T-helper 9 cell (primary cell): ENCODE data around the gene NPY5R.

ENCODE experiments used
- DNase-seq: peaks from one replicate; pipeline ENCODE4 v3.0.0-alpha.2; 2020

The NPY5R gene

DNA sequence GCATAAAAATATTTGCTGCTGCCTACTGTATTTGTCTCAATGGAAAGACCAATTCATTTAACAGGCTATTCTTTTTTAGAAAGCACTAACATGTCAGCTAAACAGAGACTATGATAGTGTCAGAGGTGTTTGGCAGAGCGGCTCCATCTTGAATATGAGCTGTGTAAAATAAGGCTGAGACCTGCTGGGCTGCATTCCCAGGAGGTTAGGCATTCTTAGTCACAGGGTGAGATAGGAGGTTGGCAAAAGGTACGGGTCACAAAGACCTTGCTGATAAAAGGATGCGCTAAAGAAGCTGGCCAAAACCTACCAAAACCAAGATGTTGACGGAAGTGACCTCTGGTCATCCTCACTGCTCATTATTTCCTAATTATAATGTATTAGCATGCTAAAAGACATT lies 41.8 kb downstream of the NPY5R start:
- DNase-seq, result no peak

- DNase-seq, result no peak
Measured at GRCh38 chr4:163391756-163392155, 48.1 kb downstream of the NPY5R start.

DNA sequence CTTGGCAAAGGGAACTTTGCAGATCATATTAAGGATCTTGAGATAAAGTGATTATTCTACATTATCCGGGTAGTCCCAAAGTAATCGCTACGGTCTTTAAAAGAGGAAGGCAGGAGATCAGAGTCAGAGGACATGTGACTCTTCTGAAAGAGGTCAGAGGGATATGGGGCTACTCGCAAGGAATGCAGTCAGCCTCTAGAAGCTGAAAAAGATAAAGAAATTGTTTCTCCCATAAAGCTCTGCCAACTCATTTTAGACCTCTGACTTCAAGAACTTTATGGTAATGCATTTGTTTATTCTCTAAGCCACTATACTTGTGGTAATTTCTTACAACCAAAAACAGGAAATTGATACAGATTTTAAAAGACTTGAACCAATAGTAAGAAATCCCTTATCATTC lies 48.6 kb downstream of the NPY5R start:
- DNase-seq, result no peak

DNA sequence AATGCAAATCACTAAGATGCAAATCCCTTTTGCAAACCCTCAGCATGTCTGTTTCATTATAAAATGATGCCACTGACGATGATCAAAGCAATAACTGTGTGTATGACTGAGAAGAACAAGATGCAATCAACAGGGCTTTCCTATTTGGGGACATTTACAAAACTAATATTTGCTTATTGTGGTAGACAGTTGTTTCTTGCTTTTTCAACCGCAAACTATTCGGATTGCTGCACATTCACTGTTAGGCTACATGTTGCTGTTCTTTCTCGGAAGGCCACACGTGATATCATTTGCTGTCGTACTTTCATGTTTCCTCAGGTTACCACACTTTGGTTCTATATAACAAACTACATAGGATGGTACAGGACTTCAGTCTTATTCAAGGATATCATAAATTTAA lies 49.8 kb downstream of the NPY5R start:
- DNase-seq, result no peak

GRCh38 chr4:163395055-163395454 lies 51.4 kb downstream of the NPY5R start:
- no peak for DNase-seq

GRCh38 chr4:163395758-163396157 lies 52.1 kb downstream of the NPY5R start:
- no peak for DNase-seq

DNA sequence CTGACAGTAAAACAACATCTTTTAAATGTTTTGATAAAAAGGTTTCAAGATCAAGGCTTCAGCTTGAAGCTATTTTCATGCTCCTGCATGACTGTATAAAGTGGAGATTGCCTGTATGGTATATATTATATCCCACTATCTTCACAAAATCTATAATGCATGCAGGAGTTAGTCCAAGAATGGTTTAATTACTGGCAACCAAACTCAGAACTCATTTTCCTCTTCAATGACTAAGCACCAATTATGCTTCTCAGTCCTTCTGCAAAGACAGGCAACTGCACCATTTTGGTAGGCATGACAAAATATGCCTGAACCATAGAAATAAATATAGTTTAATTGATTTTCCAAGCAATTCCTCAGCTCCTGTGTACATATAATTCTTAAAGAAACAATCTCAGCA lies 54.5 kb downstream of the NPY5R start:
- no peak for DNase-seq

- DNase-seq, result no peak
Measured at GRCh38 chr4:163400911-163401310, 57.2 kb downstream of the NPY5R start.
